ENCODE measurements around the gene TFEB. TPM values are rescaled to one million over a fixed set of nuclear protein-coding genes. Genes with fewer than 3 reads are reported as not detected.

The TFEB gene
- total and polyA plus RNA-seq, 2 experiments from 2014 or later, result 34.0 to 41.0 TPM

DNA sequence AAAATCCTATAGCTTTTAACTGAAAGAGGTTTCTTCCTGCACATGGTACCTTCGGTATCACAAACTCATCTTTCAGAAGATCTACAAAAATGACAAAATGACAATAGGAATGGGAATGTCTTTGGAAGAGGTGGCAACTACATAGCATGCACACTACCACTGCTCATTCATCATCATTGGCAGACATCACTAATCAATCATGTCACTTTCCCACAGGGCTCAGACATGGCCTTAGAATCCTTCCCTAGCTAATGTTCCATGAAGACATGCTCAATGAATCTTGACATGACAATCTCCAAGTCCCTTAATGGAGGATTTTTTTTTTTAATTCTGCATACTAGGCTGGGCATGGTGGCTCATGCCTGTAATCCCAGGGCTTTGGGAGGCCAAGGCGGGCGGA lies 15.0 kb upstream of the TFEB start:
- Histone ChIP-seq H3K27me3 (no peaks in the 10 kb centered on the region), H3K27ac (no peak overlapping the region), H3K4me3 (no peak overlapping the region), H3K36me3 (no peaks in the 10 kb centered on the region), H3K4me1 (ENCODE audit: low read depth) (no peaks in the 10 kb centered on the region), H3K9me3 (ENCODE audit: low read depth) (no peaks in the 10 kb centered on the region)
- TF ChIP-seq, protein P1, sequence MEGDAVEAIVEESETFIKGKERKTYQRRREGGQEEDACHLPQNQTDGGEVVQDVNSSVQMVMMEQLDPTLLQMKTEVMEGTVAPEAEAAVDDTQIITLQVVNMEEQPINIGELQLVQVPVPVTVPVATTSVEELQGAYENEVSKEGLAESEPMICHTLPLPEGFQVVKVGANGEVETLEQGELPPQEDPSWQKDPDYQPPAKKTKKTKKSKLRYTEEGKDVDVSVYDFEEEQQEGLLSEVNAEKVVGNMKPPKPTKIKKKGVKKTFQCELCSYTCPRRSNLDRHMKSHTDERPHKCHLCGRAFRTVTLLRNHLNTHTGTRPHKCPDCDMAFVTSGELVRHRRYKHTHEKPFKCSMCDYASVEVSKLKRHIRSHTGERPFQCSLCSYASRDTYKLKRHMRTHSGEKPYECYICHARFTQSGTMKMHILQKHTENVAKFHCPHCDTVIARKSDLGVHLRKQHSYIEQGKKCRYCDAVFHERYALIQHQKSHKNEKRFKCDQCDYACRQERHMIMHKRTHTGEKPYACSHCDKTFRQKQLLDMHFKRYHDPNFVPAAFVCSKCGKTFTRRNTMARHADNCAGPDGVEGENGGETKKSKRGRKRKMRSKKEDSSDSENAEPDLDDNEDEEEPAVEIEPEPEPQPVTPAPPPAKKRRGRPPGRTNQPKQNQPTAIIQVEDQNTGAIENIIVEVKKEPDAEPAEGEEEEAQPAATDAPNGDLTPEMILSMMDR (IDR thresholded peaks at IDR 0.05; ENCODE audit: low read depth, low read length), result no peak
- DNase-seq (ENCODE audit: low read depth in 1 of 2, low spot score in 1 of 2), result no peak

GRCh38 chr6:41748542-41748941 lies 13.1 kb upstream of the TFEB start:
- Histone ChIP-seq H3K27ac (no peak overlapping the region), H3K27me3 (no peaks in the 10 kb centered on the region), H3K36me3 (no peaks in the 10 kb centered on the region), H3K4me1 (ENCODE audit: low read depth) (no peaks in the 10 kb centered on the region), H3K9me3 (ENCODE audit: low read depth) (no peaks in the 10 kb centered on the region), H3K4me3 (no peak overlapping the region)
- TF ChIP-seq, protein P1 (IDR thresholded peaks at IDR 0.05; ENCODE audit: low read depth, low read length), result no peak
- no peak for DNase-seq (ENCODE audit: low read depth in 1 of 2, low spot score in 1 of 2)

GRCh38 chr6:41748102-41748477 lies 12.7 kb upstream of the TFEB start:
- no peaks in the 10 kb centered on the region for H3K9me3 ChIP-seq (ENCODE audit: low read depth)
- no peak overlapping the region for H3K27ac ChIP-seq
- H3K27me3 ChIP-seq, result no peaks in the 10 kb centered on the region
- DNase-seq (ENCODE audit: low read depth in 1 of 2, low spot score in 1 of 2), result no peak
- no peaks in the 10 kb centered on the region for H3K4me1 ChIP-seq (ENCODE audit: low read depth)
- TF ChIP-seq, protein P1 (IDR thresholded peaks at IDR 0.05; ENCODE audit: low read depth, low read length), result no peak
- no peaks in the 10 kb centered on the region for H3K36me3 ChIP-seq
- H3K4me3 ChIP-seq, result no peak overlapping the region

DNA sequence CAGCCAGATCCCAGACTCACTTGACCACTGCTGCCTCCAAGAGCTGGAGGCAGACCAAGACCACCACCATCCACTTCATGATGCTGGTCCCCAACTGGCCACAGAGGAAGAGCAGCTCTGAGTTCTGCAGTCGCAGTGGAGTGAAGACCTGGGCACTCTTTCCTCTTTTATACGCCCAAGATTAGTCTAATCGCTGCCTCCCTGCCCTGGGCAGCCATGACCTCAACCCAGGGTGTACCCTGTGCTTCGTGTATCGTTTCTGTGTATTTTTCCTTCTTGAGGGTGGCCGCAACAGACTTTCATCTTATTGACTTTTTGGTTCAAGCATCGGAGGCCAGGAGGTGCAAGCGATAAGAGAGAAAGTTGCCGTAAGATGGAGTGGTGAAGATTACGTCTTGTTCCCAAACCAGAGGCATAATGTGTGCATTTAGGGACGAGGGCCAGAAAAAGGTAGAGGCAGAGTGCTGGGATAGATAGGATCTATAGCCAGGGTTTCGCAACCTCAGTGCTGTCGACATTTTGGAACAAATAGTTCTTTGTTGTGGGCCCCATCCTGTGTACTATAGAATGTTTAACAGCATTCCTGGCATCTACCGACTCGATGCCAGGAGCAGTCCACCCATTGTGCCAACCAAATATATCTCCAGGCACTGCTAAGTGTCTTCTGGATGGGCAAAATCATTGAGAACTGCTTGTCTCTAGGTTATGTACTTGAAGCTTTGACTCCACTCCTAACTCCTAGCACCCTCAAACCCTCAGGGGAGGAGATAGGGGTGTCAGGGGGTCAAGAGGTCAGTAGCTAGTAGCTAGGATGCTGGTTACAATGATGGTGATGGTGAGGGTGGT lies 12.1 kb upstream of the TFEB start, which contains the start of gene PGC:
PGC (minus strand) TSS at position 142 of the 846 bp plus-strand sequence; CDS start at position 79, 63 bp downstream.
- H3K27me3 ChIP-seq, result no peaks in the 10 kb centered on the region
- no peaks in the 10 kb centered on the region for H3K36me3 ChIP-seq
- no peaks in the 10 kb centered on the region for H3K4me1 ChIP-seq (ENCODE audit: low read depth)
- DNase-seq (ENCODE audit: low read depth in 1 of 2, low spot score in 1 of 2), result peak in 1 of 2 donors; percentile 61
- TF ChIP-seq, protein P1 (IDR thresholded peaks at IDR 0.05; ENCODE audit: low read depth, low read length), result no peak
- no peak within 1 kb of the TSS for H3K27ac ChIP-seq
- H3K4me3 ChIP-seq, result no peak within 1 kb of the TSS
- no peaks in the 10 kb centered on the region for H3K9me3 ChIP-seq (ENCODE audit: low read depth)

- H3K27ac ChIP-seq, result no peak overlapping the region
- TF ChIP-seq, protein P1 (IDR thresholded peaks at IDR 0.05; ENCODE audit: low read depth, low read length), result no peak
- DNase-seq (ENCODE audit: low read depth in 1 of 2, low spot score in 1 of 2), result no peak
- no peaks in the 10 kb centered on the region for H3K36me3 ChIP-seq
- H3K4me1 ChIP-seq (ENCODE audit: low read depth), result no peaks in the 10 kb centered on the region
- no peaks in the 10 kb centered on the region for H3K27me3 ChIP-seq
- no peaks in the 10 kb centered on the region for H3K9me3 ChIP-seq (ENCODE audit: low read depth)
- H3K4me3 ChIP-seq, result no peak overlapping the region
Measured at GRCh38 chr6:41746107-41746506, 10.7 kb upstream of the TFEB start.

Measured in cardiac muscle cell (in vitro differentiated cells and primary cell).